COLO829 (cell line): ENCODE data around the gene GSDME.

Source experiments
- DNase-seq: peaks from one replicate; pipeline ENCODE4 v3.0.0; 2012; ENCODE audit warnings: low spot score

The GSDME gene

GRCh38 chr7:24652251-24652939 is 104.9 kb downstream of the GSDME start:
- no peak for DNase-seq
